GM19043 (cell line): ENCODE results near the gene ZSWIM3.

Experiments used
- ATAC-seq: cut with Tn5 transposase; IDR thresholded peaks from one replicate; pipeline ENCODE4 v1.9.1; 2021; ENCODE audit warnings: low read depth; ENCODE audit not compliant: unreplicated experiment

The ZSWIM3 gene

DNA sequence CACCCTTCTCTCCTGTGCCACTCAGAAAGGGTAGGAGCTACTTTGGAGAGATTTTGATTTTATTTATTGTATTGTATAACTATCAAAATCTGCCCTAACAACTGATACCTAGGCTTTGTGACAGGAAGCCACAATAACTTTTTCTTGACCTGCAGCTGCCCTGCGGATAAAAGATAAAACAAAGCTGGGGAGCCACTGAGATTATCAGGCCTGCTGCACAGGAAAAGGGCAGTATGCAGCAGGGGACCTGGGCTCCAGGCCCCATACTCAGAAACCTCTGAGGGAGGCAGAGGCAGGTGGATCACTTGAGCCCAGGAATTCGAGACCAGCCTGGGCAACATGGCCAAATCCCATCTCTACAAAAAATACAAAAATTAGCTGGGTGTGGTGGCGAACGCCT lies 24.8 kb upstream of the ZSWIM3 start:
- ATAC-seq: no peak

GRCh38 chr20:45833030-45833882 lies 24.2 kb upstream of the ZSWIM3 start, which contains the start of gene SNX21:
Gene SNX21 (plus strand): TSS chr20:45833799. CDS start chr20:45833920, 121 bp downstream.
- no peak for ATAC-seq

GRCh38 chr20:45833883-45834796 lies 23.3 kb upstream of the ZSWIM3 start:
- no peak for ATAC-seq

- ATAC-seq: no peak
Measured at GRCh38 chr20:45834797-45835161, 22.6 kb upstream of the ZSWIM3 start.

GRCh38 chr20:45835329-45835765 lies 22.1 kb upstream of the ZSWIM3 start:
- no peak for ATAC-seq

DNA sequence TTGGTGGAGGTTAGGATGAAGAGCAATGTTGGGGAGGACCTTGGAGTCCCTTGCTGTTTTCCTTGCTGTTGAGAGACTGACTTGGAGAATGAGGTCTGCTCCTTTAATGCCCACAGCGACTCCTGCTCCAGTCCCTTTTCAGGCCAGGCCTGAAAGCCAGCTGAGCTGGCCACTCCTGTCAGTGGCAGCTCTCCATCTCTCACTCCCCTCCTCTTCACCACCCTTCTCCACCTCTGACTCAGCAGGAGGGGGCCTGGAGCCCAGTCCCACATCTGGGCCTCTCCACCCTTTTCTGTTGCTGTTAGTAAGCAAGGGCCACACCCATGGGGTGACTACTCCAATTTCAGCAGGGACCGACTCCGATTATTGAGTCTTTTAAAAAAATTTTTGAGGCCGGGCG lies 21.6 kb upstream of the ZSWIM3 start:
- no peak for ATAC-seq

DNA sequence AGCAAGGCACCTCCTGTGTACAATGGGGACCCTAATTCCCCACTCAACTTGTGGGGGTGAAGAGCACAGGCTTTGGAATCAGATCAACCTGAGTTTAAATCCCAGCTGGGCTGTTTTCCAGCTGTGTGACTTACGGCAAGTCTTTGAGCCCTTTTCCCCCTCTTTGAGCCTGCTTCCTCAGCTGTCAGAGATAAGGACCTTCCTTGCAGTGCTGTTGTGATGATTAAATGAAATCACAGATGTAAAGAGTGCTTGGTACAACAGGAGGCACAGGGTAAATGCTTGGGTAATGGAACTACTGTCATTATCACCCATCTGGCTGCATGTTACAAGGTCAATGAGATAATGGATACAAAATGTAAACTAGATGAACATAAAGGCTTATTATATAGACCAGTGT lies 20.6 kb upstream of the ZSWIM3 start:
- ATAC-seq: no peak

GRCh38 chr20:45840700-45841198 lies 16.7 kb upstream of the ZSWIM3 start:
- ATAC-seq: no peak

- no peak for ATAC-seq
Measured at GRCh38 chr20:45841407-45842129, 15.8 kb upstream of the ZSWIM3 start.

DNA sequence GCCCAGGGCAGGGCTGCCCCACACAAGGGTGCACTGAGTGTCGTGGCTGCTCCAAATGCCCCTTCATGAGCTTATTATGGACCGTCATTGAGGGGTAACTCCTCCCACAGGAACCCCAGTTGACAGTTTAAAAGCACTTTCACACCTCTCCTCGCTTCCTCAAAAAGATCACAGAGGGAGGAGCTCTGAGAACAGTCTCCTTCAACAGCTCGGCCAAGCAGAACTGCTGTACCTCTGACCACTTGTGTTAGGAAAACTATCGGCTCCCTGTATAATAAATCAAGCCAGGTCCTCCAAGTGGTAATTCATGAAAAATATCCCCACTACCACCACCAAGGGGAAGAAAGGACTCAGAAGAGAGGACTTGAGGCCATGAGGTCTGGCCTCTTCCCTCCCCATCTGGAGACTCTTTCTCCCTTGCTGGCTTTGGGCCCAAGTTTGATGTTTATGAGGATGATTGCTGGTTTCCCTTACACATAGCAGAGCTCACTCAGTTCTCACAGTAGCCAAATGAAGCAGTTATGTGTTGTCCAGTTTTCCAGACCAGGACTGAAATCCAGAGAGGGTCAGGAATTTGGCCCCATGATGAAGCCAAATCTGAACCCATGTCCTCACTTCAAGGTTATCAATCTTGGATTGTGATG lies 15.1 kb upstream of the ZSWIM3 start:
- peak; percentile 71 for ATAC-seq

GRCh38 chr20:45843506-45843905 lies 13.9 kb upstream of the ZSWIM3 start:
- ATAC-seq: no peak

DNA sequence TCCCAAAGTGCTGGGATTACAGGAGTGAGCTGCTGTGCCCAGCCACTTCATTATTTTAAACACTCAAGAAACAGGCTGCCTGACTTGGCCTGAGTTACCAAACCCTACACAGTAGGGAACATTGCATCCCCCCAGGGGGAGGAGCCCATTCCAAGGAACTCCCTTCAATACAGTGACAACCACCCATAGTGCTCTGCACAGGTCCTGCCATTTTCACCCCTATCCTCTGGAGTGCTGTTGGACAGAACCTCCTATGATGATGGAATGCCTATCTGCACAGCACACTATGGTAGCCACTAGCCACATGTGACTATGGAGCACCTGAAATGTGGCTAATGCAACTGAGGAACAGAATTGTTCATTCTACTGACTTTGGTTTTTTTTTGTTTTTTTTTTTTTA lies 12.0 kb upstream of the ZSWIM3 start:
- no peak for ATAC-seq

DNA sequence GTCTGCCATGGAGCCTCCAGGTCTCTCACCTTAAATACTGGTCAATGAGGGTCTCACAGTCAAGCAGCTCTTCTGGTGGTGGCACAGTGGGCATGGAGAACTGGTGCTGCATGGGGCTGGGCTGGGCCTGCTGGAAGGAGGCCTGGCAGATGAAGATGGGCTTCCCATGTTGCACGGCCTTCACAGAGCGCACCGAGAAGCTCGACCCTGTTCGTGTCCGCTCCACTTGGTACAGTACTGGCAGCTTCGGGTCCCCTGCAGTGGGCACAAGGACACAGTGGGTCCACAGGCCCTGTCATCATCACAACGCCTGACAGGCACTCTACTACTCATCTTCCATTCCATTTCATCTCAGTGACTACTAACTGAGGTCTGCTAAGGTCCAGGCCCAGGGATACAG lies 9.0 kb upstream of the ZSWIM3 start:
- no peak for ATAC-seq

- no peak for ATAC-seq
Measured at GRCh38 chr20:45848969-45849582, 8.3 kb upstream of the ZSWIM3 start.

GRCh38 chr20:45850238-45850637 lies 7.2 kb upstream of the ZSWIM3 start:
- no peak for ATAC-seq

GRCh38 chr20:45850926-45851325 lies 6.5 kb upstream of the ZSWIM3 start:
- no peak for ATAC-seq

- no peak for ATAC-seq
Measured at GRCh38 chr20:45851501-45851900, 5.9 kb upstream of the ZSWIM3 start.

DNA sequence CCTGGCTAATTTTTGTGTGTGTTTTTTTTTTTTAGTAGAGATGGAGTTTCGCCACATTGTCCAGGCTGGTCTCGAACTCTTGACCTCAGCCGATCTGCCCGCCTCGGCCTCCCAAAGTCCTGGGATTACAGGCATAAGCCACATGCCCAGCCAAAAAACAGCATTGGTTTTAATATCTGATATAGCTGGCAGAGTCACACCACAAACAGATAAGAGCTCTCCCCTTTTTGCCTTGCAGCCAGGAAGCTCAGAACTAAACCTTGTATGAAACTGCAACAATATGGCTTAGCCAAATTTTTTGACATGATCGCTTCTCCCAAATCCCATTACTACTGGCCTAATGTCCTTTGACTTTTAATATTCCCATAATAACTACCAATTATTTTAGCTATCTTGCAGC lies 5.1 kb upstream of the ZSWIM3 start:
- ATAC-seq: no peak

- no peak for ATAC-seq
Measured at GRCh38 chr20:45853484-45853883, 3.9 kb upstream of the ZSWIM3 start.

DNA sequence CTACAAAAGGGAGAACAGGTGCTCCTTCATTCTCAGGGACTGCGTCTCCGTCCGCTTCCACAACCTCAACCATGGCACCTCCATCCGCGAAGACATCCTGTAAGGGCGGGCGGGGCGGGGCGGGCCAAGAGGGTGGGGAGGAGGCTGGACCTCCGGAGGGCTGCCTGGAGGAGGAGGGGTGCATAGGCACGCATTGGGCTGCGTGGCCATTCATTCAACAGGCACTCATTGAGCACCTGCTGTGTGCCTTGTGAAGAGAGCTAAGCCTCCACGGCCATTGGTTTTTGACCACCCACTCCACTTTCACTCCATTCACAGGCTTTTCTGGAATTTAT lies 435 bp downstream of the ZSWIM3 start:
- no peak for ATAC-seq
